A673 (cell line): ENCODE results near the gene CLHC1. TPM values are rescaled to one million over a fixed set of nuclear protein-coding genes. Genes with fewer than 3 reads are reported as not detected.

Experiments
- BruUV-seq: library from RNA; stranded (reverse); fragments of 400-500 nt; replicated peaks from 2 replicates; lab custom pipeline; 2021; lab: Mats Ljungman, UMichigan
- CTCF ChIA-PET: fragments of 300-600 bp; sonication (Branson Sonifier 250); formaldehyde crosslinking; loops from one replicate; lab custom pipeline; 2022; ENCODE audit warnings: antibody characterized with exemption; lab: Charles Lee
- POLR2A ChIA-PET: fragments of 300-600 bp; sonication (Branson Sonifier 250); formaldehyde crosslinking; loops from one replicate; lab custom pipeline; 2022; ENCODE audit warnings: antibody characterized with exemption; ENCODE audit not compliant: low non-redundant PET; lab: Charles Lee
- DNase-seq: peaks from one replicate; pipeline ENCODE4 v3.0.0-alpha.2; 2015; ENCODE audit warnings: low spot score
- H3K27ac ChIP-seq: fragments of 200-600 bp; sonication (generic); 2 replicates; pipeline ENCODE4 v1.5.1; 2016; ENCODE audit warnings: mixed run types, low read depth, mild to moderate bottlenecking, mixed read lengths, antibody characterized with exemption, low read length; ENCODE audit not compliant: poor library complexity, severe bottlenecking
- H3K27me3 ChIP-seq: fragments of 200-600 bp; sonication (generic); replicated peaks from 2 replicates; pipeline ENCODE4 v1.6.1; 2017; ENCODE audit warnings: mixed run types, low read depth, mild to moderate bottlenecking, mixed read lengths, antibody characterized with exemption, low read length; ENCODE audit not compliant: insufficient read depth, poor library complexity
- H3K36me3 ChIP-seq: fragments of 200-600 bp; sonication (generic); 2 replicates; pipeline ENCODE4 v1.6.1; 2016; ENCODE audit warnings: mixed run types, mild to moderate bottlenecking, mixed read lengths, antibody characterized with exemption, low read length; ENCODE audit not compliant: insufficient read depth, poor library complexity, severe bottlenecking
- H3K4me1 ChIP-seq: fragments of 200-600 bp; sonication (generic); 2 replicates; pipeline ENCODE4 v1.6.1; 2017; ENCODE audit warnings: mixed run types, mild to moderate bottlenecking, mixed read lengths, antibody characterized with exemption, low read length; ENCODE audit not compliant: insufficient read depth, poor library complexity, severe bottlenecking
- H3K4me3 ChIP-seq: fragments of 200-600 bp; sonication (generic); 2 replicates; pipeline ENCODE4 v1.5.1; 2016; ENCODE audit warnings: low read depth, mixed run types, mild to moderate bottlenecking, mixed read lengths, low read length; ENCODE audit not compliant: poor library complexity, severe bottlenecking
- H3K9me3 ChIP-seq: fragments of 200-600 bp; sonication (generic); 2 replicates; pipeline ENCODE4 v1.6.1; 2016; ENCODE audit warnings: mixed run types, low read depth, mild to moderate bottlenecking, mixed read lengths, antibody characterized with exemption, low read length; ENCODE audit not compliant: poor library complexity, severe bottlenecking
- CTCF ChIP-seq: fragments of 300-800, 200-600 bp; sonication (generic); conservative IDR thresholded peaks from 2 replicates; pipeline ENCODE4 v1.5.1; 2017; ENCODE audit warnings: low read depth, mild to moderate bottlenecking, antibody characterized with exemption, low read length, moderate library complexity, mixed read lengths
- EZH2 ChIP-seq: fragments of 200-600 bp; sonication (generic); IDR thresholded peaks from 2 replicates; pipeline ENCODE4 v1.6.1; 2017; ENCODE audit warnings: borderline replicate concordance, low read depth, mild to moderate bottlenecking, mixed read lengths, antibody characterized with exemption, low read length; ENCODE audit not compliant: poor library complexity, severe bottlenecking
- intact Hi-C: fragments of 100-400 bp; cut with micrococcal nuclease; formaldehyde crosslinking; loops from one replicate; pipeline ENCODE4 v1.10.0; 2022; ENCODE audit not compliant: unreplicated experiment
- total RNA-seq: library from RNA; stranded (reverse); gene quantifications from 2 replicates; pipeline ENCODE4 v1.2.3, GENCODE V29; 2021

Gene CLHC1
- total RNA-seq, 1 experiment from 2014 or later, result 9.1 TPM

DNA sequence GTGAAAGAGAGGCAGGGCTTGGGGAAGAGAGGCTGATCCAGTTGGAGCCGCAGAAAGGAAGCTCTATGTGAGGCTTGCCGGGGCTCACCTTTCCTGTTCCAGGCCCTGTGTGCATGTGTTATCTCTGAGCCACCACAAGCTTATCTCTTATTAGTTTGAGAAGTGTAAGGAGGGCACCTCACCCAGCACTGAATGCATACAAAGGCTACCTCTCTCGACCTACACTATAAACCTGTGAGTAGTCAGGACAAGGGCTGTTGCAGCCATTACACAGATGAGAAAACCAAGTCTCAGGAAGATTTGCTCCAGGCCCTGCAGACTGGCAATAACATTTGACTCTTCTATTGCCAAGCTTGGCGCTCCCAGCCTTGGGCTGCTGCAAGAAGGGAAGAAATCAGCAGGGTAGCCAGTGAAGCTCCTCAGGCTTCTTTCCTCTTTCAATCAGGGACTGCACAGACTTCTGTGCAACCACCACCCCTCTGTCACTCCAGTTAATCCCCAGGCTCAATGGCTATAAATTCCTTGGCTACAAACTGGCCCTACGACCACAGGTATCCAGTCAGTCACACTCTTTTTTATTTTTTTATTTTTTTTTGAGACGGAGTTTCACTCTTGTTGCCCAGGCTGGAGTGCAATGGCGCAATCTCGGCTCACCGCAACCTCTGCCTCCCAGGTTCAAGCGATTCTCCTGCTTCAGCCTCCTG, 73.8 kb downstream of the CLHC1 start:
- peaks cover 9% of the 10 kb centered on the region for H3K4me1 ChIP-seq
- no peak overlapping the region for H3K27ac ChIP-seq
- TF ChIP-seq CTCF (no peak), EZH2 (no peak)
- no peak for DNase-seq
- intact Hi-C loops, result no loop called here
- H3K27me3 ChIP-seq, result no peaks in the 10 kb centered on the region
- POLR2A ChIA-PET, result no interaction called here
- CTCF ChIA-PET, result no interaction called here
- BruUV-seq, result no TSS peak
- no peak overlapping the region for H3K4me3 ChIP-seq
- no peaks in the 10 kb centered on the region for H3K9me3 ChIP-seq
- H3K36me3 ChIP-seq, result no peaks in the 10 kb centered on the region

- ChIA-PET CTCF (no interaction called here), POLR2A (no interaction called here)
- peaks cover 9% of the 10 kb centered on the region for H3K4me1 ChIP-seq
- no peaks in the 10 kb centered on the region for H3K27me3 ChIP-seq
- no peak for DNase-seq
- no TSS peak for BruUV-seq
- no peak overlapping the region for H3K27ac ChIP-seq
- TF ChIP-seq CTCF (no peak), EZH2 (no peak)
- no peaks in the 10 kb centered on the region for H3K36me3 ChIP-seq
- H3K9me3 ChIP-seq, result no peaks in the 10 kb centered on the region
- H3K4me3 ChIP-seq, result no peak overlapping the region
- intact Hi-C loops, result no loop called here
Measured at GRCh38 chr2:55157474-55157884, 74.6 kb downstream of the CLHC1 start.

DNA sequence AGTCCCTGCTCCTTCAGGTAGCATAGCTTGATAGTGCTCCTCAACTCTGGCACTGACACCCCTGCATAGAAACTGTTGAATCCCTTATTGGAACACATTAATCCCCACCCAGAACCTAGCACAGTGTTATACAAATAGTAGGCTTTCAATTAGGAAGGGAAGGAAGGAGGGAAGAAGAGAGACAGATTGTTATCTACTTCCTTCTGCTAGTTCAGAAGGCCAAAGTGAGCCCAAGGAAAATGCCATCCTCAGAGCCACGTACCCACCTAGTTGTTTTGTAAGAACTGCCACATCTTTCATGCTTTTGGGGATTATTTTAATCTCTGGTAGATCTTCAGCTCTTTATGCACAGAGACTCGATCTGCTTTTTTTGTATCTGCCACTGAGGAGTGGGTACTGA, 75.1 kb downstream of the CLHC1 start:
- no peak for DNase-seq
- peaks cover 9% of the 10 kb centered on the region for H3K4me1 ChIP-seq
- H3K36me3 ChIP-seq, result no peaks in the 10 kb centered on the region
- H3K27me3 ChIP-seq, result no peaks in the 10 kb centered on the region
- H3K4me3 ChIP-seq, result no peak overlapping the region
- TF ChIP-seq CTCF (no peak), EZH2 (no peak)
- intact Hi-C loops, result no loop called here
- BruUV-seq, result no TSS peak
- H3K27ac ChIP-seq, result no peak overlapping the region
- no peaks in the 10 kb centered on the region for H3K9me3 ChIP-seq
- ChIA-PET POLR2A (no interaction called here), CTCF (no interaction called here)
